Dermis blood vessel endothelial cell (primary cell): Measurements from ENCODE around the gene TUBA4A. TPM values are rescaled to one million over a fixed set of nuclear protein-coding genes. Genes with fewer than 3 reads are reported as not detected.
A peak's percentile ranks its signal among the peaks of the same experiment; 100 is the strongest.
"Not testable (repeated sequence)": the region's sequence is repeated elsewhere in the genome, so short reads cannot be mapped to it uniquely, and the experiment has no call there.

Experiments
- DNase-seq: peaks from one replicate; pipeline ENCODE4 v3.0.0; 2010
- total RNA-seq: library from RNA; depleted of rRNA; stranded (reverse); fragments of >200 nt; gene quantifications from 2 replicates; pipeline ENCODE4 v1.2.3, GENCODE V29; 2014

Gene TUBA4A
- 19.9 and 23.0 TPM in 2 replicates for total RNA-seq

DNA sequence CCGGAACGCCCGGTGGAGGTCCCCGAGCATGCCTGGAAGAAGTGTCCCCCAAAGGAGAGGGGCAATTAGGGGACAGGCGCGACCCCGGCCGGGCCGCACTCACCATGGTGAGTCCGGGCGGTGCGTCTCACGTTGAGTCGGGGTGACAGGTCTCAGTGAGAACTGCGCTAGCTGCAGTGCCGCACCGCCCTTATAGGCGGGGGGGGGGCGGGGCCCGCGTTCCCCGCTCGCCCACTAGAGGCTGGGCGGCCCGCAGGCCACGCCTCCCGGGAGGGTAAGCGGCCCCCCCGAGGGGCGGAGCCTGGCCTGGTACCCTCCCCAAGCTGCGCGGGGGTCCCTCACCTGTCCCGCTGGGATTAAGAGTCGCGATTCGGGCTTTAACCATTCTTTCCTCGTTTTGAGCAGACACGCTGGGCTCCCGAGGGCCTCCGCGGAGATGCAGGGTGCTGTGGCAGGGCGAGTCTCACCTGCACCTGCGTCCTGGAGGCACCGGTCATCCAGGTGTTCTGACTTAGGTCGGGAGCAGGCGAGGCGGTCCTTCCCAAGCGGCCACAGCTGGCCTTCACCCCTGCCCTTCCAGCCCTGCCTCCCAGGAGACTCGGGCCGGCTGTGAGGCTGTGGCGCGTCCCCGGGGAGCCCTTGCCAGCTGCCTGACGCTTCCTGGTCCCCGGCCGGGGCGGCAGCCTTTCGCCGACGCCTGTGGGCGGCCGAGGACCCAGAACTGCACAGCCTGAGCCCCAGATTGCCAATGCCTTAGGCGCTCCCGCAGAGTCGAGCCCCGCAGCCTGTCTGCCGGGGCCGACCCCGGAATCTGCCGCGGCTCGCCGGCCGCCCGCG, at the start of gene TUBA4A:
TSS of gene TUBA4A (minus strand) at position 166 of the 837 bp plus-strand sequence. CDS start at position 106, 60 bp downstream.
- peak; percentile 69 for DNase-seq

DNA sequence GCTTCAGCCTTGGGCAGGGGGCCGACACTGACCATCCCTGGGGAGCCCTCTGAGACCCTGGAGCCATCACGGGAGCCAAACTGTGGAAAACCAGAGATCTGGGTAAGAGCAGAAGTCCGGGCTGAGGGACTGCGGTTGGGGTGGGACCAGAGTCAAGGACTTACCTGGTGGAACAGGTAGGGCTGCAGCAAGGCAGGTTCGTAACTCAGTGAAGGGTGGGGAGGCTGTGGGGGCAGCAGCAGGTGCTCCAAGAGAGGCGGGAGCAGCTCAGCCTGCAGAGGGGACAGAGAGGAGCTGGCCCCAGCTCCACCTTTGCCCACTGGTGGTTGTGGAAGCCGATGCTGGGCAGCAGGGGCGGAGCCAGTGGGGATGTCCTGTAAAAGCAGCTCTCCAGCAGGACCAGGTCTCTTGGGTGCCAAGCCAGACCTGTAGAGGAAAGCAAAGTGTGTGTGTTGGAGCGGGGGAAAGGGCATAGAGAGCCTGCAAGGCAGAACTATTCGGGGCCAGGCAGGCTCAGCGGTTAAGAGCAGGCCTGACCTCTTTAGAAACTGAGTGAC, 48.8 kb upstream of the TUBA4A start:
- DNase-seq: no peak

DNA sequence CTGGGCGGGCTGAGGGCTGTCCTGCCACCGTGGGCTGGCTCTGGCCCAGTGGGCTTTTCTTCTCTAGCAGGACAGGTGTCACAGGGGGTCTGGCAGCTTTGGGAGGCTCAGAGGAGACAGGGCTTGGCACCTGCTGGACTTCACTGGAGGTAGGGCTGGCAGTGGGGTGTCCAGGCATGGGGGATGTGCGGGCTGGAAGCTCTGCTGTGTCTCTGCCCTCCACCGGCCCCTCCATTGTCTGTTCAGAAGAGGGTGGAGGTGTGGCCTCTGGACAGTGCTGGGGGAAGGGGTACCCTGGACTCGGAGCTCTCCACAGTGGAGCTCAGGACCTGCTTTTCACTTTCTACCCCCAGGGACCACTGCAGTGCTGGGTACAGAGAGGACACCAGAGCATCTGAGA, 46.3 kb upstream of the TUBA4A start:
- no peak for DNase-seq

DNA sequence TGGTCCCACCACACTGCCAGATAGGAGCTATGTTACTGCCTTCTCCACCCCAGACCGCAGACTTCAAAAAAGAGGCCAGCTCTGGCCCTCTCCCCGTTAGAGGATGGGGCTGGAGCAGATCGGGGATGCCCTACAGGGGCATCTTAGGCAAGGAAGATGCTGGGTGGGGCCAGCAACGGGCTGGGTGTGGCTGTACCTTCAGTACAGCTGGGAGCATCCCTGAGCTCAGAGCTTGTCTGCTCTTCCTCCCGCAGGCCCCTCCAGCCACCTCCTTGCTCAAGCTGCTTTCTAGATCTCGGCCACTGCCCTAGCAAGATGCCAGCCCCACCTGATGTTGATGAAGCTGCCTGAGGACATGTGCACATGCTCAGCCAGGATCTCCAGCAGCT, 45.6 kb upstream of the TUBA4A start:
- no peak for DNase-seq

DNA sequence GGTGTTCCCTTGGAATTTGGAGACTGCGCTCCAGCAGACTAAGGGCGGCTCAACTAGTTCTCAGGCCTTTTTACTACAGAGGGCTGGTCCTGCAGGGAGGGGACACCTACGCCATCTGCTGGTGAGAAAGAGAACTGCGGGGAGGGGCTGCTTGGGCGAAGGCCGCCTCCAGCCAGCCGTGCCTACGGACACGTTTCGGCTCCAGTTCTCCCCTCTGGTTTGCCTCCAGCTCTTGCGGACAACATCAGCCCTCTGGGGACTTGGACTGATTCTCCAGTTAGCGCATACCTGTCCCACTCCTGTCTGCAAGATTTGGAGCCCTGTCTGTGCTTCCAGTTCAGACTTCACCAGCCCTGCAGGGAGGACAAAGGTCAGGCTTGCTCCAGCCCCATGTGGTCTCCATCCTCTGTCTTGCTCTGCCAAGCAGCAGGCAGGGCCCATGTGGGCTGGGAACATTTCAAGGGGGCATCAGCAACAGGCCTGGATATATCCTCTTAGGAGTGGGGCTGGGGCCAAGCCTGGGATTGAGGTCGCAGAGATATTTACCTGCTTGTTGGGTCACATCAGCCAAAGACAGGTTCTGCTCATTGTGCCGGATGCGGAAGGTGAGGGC, 45.1 kb upstream of the TUBA4A start:
- DNase-seq: peak; percentile 86

DNA sequence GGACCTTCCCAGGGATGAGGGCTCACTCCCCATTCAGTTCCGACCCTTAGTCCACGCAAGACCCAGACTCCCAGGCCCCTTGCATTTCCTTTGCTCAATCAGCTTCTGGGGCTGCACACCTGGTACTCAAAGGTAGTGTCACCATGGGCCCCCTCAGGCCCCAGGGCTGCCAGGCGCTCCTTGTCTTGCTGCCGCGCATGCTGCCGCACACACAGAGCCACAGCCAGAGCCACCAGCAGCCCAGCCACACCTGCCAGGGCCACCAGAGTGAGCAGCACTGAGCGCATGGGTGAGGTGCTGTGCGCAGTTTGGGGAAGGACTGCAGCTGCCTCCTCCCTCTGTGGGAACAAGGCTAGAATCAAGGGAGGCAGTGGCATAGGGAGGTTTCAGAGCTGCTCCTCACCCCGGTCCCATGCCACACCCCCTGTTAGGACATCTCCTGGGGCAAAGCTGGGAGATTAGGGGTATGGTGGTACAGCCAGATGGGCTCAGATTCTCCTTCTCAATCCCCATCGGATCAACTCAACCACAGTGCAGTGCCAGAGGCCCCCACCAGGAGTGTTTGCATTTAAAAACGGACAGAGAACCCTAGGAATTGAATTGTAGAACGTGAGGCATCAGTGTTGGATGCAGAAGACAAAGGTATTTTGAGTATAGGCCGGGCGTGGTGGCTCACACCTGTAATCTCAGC, 44.2 kb upstream of the TUBA4A start:
- DNase-seq: no peak

DNA sequence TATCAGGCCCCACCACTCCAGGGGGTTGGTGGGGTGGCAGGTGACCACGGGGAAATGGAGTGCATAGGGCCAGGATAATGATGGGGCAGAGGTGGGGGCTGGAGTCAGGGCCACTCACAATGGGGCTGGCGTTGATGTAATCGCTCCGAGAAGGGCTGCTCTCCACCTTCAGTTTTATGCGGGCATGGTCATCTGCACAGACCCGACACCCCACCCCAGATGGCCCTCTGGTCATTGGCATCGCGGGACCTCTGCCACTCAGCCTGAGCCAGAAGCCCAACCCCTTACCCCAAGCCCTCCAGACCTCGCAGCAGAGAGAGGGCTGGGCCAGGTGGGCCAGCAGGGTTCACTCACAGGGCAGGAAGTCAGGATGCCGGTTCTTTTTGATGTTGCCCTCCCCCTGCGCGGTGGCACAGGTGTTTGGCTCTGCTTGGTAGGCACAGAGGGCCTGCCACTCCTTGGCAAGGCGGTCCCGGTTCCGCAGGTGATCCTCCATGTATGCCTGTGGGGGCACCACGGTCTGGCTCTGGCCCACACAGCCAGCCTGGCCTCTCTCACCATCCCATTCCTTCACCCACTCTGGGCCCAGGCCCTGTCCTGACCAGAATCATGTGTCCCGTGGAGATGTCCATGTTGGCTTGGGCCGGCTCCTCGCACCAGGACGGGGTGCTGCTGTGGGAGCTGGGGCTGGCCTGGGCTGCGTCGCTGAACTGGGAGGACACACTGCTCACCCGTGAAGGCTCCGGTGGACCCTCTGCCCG, 43.1 kb upstream of the TUBA4A start:
- DNase-seq: no peak

DNA sequence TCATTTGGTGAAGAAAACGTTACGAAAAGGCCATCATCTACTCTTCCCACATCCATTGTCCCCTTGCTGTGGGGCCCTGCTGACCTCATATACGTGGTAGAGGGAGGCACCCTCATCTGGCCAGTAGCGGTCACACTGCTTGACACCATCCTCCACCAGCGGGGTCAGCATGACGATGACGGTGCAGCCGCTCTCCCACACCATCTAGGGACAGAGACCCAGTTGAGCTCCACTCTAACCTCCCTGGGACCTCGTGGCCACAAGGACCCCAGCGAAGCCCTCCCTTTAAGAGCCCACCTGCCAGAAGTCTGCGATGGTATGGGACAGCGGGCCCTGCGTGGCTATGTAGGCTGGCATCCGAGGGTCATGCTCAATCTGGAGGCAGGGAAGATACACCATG, 42.4 kb upstream of the TUBA4A start:
- DNase-seq: no peak

DNA sequence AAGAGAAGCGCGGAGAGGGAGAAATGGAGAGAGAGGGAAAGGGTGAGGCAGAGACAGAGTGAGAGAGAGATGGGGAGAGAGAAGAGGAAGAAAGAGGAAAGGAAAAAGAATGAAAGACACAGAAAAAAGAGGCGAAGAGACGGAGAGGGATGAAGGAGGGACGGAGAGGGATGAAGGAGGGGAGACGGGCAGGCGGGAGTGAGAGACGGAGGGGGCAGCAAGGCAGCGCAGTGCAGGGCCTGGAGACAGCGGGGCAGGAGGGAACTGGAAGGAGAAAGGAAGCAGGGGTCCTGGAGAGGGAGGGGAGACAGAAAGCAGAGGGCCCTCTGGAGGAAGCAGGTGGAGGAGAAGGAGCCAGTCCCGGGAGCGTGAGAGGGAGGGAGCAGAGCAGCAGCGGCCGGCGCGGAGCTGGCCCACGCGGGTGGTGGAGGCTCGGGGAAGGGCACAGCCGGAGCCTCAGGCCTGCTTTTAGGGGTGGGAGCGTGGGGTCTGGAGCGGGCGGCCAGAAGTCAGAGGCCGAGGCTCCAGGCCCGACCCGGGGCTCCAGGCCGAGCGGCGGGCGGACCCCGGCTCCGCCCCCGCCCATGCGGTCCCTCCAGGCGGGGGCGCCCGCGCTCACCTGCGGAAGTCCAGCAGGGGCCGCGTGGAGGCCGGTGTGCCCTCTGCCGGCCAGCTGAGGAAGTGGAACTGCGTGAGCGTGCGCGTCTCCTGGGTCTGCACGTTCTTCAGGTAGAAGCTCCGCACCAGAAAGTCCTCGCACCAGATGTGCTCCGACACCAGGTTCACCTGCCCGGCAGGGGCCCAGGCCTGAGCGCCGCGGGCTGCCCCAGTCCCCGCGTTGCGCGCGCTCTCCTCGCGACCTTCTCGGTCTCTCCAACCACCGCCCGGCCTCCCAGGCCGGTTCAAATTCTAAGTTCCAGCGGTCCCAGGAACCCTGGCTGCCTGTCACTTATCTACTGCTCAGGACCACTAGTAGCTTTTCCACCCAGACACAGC, 40.9 kb upstream of the TUBA4A start:
- peak; percentile 92 for DNase-seq

DNA sequence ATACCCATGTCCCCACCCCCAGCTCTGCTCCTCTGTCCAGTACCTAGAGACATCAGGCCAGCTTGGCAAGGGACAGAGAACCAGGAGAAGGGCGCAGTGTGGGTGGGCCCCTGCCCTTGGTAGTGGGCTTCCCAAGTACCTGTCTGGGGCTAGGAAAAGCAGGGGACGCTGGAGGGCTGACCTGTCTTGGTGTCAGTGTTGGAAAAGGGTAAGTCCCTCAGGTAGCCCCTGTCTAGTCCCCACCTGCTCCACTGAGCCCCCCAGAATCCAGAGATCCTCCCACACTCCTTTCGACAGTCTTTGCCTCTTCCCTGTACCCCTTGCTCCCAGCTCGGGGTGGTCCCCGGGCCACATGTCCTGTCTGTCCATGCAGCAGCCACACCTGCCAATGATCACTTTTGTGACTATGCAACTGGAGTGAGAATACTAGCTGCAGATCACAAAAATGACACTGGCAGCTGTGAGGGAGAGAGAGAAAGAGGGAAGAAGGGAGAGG, 40.1 kb upstream of the TUBA4A start:
- no peak for DNase-seq

DNA sequence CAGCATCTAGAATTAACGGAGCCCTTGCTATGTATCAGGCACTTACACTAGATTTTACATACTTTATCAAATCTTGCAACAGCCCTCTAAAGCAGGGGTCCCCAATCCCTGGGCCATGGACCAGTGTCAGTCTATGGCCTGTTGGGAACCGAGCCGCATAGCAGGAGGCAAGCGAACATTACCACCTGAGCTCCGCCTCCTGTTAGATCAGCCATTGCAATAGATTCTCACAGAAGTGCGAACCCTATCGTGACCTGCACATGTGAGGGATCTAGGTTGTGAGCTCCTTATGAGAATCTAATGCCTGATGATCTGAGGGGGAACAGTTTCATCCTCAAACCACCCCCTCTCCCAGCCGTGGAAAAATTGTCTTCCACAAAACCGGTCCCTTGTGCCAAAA, 38.9 kb upstream of the TUBA4A start:
- no peak for DNase-seq

DNA sequence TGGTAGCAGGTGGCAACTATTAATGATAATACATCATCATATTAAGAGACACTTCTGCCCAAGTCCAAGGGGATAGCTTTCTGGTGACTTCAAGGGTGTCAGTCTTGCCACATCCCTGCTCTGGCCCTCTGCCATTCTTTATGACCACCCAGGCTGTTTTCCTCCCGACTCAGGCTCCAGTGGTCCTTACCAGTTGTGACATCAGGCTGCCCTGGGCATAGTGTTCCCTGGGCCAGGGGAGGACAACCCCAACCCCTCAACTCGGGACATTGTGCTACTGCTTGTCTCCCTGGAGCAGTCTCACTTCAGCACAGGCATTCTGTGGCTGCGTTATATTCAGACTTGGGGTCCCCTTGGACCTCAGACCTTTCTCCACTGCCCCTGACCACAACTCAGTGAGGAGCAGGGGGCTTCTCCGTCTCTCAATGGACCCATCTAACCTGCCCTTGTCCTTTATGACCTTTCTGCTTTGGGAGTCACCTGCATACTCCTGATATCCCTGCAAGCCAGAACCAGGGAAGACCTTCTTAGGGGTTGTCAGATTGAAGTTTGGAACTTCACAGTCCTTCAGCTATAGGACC, 38.3 kb upstream of the TUBA4A start:
- DNase-seq: no peak

DNA sequence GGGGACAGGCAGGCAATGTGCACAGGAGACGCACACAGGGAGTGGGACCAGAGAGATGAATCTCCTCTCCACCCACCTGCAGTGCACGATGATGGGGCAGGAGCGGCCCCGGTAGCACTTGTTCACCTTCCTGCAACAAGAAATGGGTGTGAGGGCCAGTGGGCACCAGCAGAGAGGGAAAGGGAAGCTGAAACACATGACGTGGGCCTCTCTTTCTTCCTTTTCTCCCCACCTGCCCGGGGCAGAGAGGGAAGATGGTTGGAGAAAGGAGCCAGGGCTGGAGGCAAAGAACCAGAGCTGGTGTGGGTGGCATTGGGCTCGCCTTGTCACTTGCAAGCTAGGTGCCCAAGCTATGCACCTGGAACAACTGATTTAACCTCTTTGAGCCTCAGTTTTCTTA, 37.7 kb upstream of the TUBA4A start:
- no peak for DNase-seq

DNA sequence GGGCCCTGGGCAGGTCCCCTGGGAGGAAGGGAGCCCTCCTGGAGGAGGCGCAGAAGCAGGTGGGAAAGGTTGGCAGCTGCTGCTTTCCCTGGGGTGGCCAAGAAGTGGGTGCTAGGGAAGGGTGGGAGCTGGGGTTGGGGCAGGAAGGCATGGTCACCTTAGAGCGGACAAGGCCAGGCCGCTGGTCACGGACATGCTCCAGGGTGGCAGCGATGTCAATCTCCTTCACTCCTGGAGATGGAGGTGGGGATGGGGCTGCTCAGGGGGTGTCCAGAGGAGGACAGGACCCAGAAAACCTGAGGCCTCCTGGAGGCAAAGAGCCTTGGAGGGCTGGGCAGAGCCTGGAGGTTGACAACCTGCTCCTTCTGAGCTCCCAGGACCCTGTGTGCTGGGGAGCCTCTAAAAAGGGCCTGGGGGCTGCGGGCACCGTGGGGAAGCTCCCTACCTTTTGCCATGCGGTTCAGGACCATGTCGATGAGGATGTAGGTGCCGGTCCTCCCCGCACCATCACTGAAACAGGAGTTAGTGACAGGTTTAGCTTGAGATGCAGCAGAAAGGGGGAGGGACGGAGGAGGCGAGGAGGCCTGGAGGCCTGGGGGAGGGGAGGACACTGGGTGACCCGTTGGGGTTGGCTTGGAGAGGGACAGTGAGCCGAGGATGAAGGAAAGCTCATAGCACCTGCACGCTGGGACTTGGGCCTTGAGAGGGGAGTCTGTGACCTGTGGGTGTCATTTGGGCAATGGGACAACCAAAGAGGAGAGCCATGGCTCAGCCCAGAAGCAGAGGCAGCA, 36.9 kb upstream of the TUBA4A start:
- no peak for DNase-seq

DNA sequence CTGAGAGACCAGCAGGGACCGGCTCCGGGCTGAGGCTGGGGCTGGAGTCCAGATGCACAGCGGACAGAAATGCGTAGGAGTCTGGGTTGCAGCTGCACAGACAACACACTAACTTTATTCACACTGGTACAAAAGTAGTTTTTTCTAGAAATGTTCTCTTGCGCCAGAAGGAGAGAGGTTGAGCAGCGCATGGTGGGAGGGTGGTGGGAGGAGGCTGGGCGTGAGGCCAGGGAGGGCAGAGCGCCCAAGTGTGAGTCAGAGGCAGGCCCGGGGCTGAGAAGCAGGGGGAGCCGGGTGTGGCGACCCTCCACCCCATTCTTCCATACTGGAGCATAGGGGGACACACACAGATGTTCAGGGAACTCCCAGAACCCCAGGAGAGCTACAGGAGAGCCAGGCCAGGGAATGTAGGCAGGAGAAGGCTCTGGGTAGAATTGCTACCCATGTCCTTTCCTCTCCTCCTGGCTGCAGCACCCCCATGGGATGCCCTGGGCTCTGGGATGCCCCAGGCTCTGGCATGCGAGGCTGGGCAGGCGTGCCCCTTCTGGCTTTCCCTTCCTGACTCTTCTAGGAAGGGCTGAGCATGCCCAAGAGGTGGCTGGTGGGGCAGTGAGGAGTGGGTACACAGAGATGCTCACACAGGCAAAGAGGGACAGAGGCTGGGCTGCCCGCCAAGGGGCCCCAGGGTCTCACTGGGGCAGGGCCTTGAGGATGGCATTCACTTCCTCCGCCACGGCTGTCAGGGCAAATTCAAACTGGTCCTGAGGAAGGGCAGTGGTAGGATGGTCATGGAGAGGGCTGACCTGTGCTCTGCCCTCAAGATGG, 36.0 kb upstream of the TUBA4A start:
- DNase-seq: peak; percentile 48

DNA sequence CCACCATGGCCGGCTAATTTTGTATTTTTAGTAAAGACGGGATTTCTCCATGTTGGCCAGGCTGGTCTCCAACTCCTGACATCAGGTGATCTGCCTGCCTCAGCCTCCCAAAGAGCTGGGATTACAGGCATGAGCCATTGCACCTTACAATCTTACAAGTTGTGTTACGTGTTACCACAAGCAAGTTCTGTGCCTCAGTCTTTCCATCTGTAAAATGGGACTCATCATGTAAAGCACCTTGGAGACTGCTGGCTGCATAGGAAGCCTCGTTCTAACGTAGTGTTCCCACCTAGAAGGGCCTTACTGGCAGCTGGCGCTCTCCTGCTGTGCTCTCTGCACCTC, 35.4 kb upstream of the TUBA4A start:
- no peak for DNase-seq

DNA sequence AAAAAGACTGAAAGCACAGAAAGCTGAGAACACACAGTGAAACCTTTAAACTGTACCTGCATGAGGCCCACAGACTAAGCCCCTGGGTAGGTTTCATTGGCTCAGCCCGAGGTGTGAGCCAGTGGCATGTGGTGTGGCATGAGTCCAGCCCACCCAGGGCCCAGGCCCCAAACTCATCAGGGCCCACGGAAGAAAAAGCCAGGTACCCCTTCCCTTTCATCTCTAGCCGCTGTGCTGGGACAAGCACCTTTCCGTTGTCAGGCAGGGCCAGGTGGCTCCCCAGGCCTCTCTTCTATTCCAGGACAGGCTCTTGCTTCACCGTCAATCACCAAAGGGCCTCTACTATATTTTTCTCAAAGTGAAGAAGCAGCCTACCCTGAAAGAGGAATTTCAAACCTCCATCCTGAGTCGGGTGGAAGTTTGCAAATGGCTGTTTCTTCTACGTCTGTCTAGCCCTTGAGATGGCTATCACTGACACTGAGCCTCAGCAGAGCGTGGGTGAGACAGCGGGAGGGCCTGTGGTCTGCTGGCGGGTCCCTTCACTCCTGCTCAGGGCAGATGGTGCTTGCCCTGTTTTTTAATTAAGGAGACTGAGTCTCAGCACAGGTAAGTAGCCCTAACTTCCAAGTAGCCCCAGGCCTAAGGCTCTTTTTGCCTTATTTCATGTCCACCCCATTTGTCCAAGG, 34.0 kb upstream of the TUBA4A start:
- DNase-seq: no peak

DNA sequence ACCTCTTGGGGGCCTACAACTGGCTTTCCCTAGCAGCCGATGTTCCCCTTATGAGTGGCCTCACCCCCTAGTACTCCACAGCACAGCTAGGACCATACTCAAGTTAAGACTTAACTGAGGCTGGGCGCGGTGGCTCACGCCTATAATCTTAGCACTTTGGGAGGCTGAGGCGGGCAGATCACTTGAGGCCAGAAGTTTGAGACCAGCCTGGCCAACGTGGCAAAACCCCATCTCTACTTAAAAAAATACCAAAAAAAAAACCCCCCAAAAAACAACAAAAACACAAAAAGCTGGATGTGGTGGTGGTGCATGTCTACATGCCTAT, 33.4 kb upstream of the TUBA4A start:
- DNase-seq: not testable (repeated sequence)
